Esophagus muscularis mucosa (tissue), 4 donors: ENCODE results near the gene TBC1D22A. TPM values are rescaled to one million over a fixed set of nuclear protein-coding genes. Genes with fewer than 3 reads are reported as not detected.

Source experiments
- DNase-seq: peaks from one replicate; pipeline ENCODE4 v3.0.0-alpha.2; 2017; ENCODE audit errors: extremely low spot score
- H3K27ac ChIP-seq, 4 donors: fragments of 200-600 bp; sonication (generic); replicated peaks in 1 of 4; 1 replicate in 3 of 4; 2 replicates in 1 of 4; pipeline ENCODE4 v1.5.1; 2016 to 2019; ENCODE audit warnings: mild to moderate bottlenecking in 1 of 4
- H3K27me3 ChIP-seq, 4 donors: fragments of 200-600 bp; sonication (generic); one replicate each; pipeline versions ENCODE4 v1.5.1 to v1.6.0; 2016 to 2019
- H3K36me3 ChIP-seq, 4 donors: fragments of 200-600 bp; sonication (generic); one replicate each; pipeline ENCODE4 v1.5.1; 2016 to 2019
- H3K4me1 ChIP-seq, 4 donors: fragments of 200-600 bp; sonication (generic); one replicate each; pipeline ENCODE4 v1.5.1; 2016 to 2019
- H3K4me3 ChIP-seq, 4 donors: fragments of 200-600 bp; sonication (generic); 1 replicate in 2 of 4; 2 replicates in 2 of 4; pipeline ENCODE4 v1.5.1; 2016 to 2019; ENCODE audit warnings: mild to moderate bottlenecking in 4 of 4, moderate library complexity in 1 of 4
- H3K9me3 ChIP-seq, 4 donors: fragments of 200-600 bp; sonication (generic); 1 replicate in 3 of 4; 2 replicates in 1 of 4; pipeline ENCODE4 v1.5.1; 2016 to 2019
- CTCF ChIP-seq, 3 experiments: fragments of 200-600 bp in 2 of 3; fragments of 450-650 bp in 1 of 3; sonication (generic) in 2 of 3; IDR thresholded peaks; one replicate each; pipeline ENCODE4 v1.5.1; 2017 to 2019; ENCODE audit warnings: antibody characterized with exemption in 3 of 3, mild to moderate bottlenecking in 2 of 3, moderate library complexity in 1 of 3
- EP300 ChIP-seq: sonication (generic); formaldehyde crosslinking; IDR thresholded peaks from one replicate; pipeline ENCODE4 v1.6.1; 2017; ENCODE audit warnings: antibody characterized with exemption
- POLR2A ChIP-seq: fragments of 450-650 bp; IDR thresholded peaks from one replicate; pipeline ENCODE4 v1.6.1; 2017; ENCODE audit warnings: antibody characterized with exemption, moderate library complexity, mild to moderate bottlenecking, low read depth
- POLR2AphosphoS5 ChIP-seq, 2 donors: sonication (generic); formaldehyde crosslinking; IDR thresholded peaks; one replicate each; pipeline ENCODE4 v1.6.1; 2017; ENCODE audit warnings: antibody characterized with exemption in 2 of 2
- WGBS: methylation state at CpG from one replicate; pipeline ENCODE4 v1.1.5; 2018; 5-methylcytosine and 5-hydroxymethylcytosine counted together
- intact Hi-C: fragments of 100-400 bp; cut with DNase I; formaldehyde crosslinking; loops from one replicate; pipeline ENCODE4 v1.15.1; 2023
- total RNA-seq, 4 donors: library from RNA; depleted of rRNA; stranded (reverse); fragments of >200 nt; gene quantifications; one replicate each; pipeline versions ENCODE4 v1.1.0 to v1.2.1, GENCODE V29; 2016

TBC1D22A gene
- total RNA-seq = 10 to 100 TPM; 15.2 to 20.7 (median 18.8) TPM

- H3K27me3 ChIP-seq = no peaks in the 10 kb centered on the region
- peak; percentile 100 for TF ChIP-seq POLR2AphosphoS5 (IDR thresholded peaks at IDR 0.05)
- peak; percentile 92 for TF ChIP-seq POLR2A
- TF ChIP-seq CTCF (IDR thresholded peaks at IDR 0.05) = peak in 1 of 3 experiments; percentile 21
- no peak for TF ChIP-seq EP300
- 0% methylated on average over 26 of the region's 66 CpGs for WGBS
- peak; percentile 97 for DNase-seq
- peak within 1 kb of the TSS; percentile 82 to 95 (median 87) for H3K4me3 ChIP-seq
- H3K27ac ChIP-seq = peak within 1 kb of the TSS; percentile 91 to 99 (median 94)
- peaks cover 0 to 3% (median 0%) of the 10 kb centered on the region in 4 donors for H3K36me3 ChIP-seq
- intact Hi-C loops = no loop called here
- H3K9me3 ChIP-seq = no peaks in the 10 kb centered on the region
- peaks cover 29 to 63% (median 55%) of the 10 kb centered on the region in 4 donors for H3K4me1 ChIP-seq
Observed at GRCh38 chr22:46762238-46763050, at the start of gene TBC1D22A. Gene TBC1D22A, plus strand, starts transcription at chr22:46762650. Its CDS starts 137 bp downstream, at chr22:46762787.

- DNase-seq = no peak
- H3K9me3 ChIP-seq = no peaks in the 10 kb centered on the region
- peaks cover 10 to 14% (median 11%) of the 10 kb centered on the region in 4 donors for H3K4me1 ChIP-seq
- intact Hi-C loops = no loop called here
- 56% methylated on average over 4 of the region's 4 CpGs for WGBS
- H3K27ac ChIP-seq = peak overlapping the region in 1 of 4 donors; percentile 7
- H3K4me3 ChIP-seq = no peak overlapping the region
- TF ChIP-seq POLR2AphosphoS5 (IDR thresholded peaks at IDR 0.05) (no peak), POLR2A (no peak), EP300 (no peak), CTCF (IDR thresholded peaks at IDR 0.05) (no peak)
- no peaks in the 10 kb centered on the region for H3K27me3 ChIP-seq
- peaks cover 34 to 75% (median 64%) of the 10 kb centered on the region in 4 donors for H3K36me3 ChIP-seq
Observed at GRCh38 chr22:46714550-46714949, 47.9 kb upstream of the TBC1D22A start.

- Histone ChIP-seq H3K27me3 (no peaks in the 10 kb centered on the region), H3K4me1 (peaks cover 0 to 3% (median under 1%) of the 10 kb centered on the region in 4 donors), H3K36me3 (peaks cover 20 to 71% (median 60%) of the 10 kb centered on the region in 4 donors), H3K27ac (no peak overlapping the region), H3K4me3 (no peak overlapping the region), H3K9me3 (no peaks in the 10 kb centered on the region)
- no peak for DNase-seq
- no peak for TF ChIP-seq POLR2A
- no peak for TF ChIP-seq EP300
- TF ChIP-seq POLR2AphosphoS5 (IDR thresholded peaks at IDR 0.05) = no peak
- TF ChIP-seq CTCF (IDR thresholded peaks at IDR 0.05) = no peak
- WGBS = 89% methylated on average over 8 of the region's 11 CpGs
- intact Hi-C loops = no loop called here
Observed at GRCh38 chr22:46719921-46720320, 42.5 kb upstream of the TBC1D22A start.

GRCh38 chr22:46721501-46722085 lies 40.9 kb upstream of the TBC1D22A start:
- H3K27me3 ChIP-seq = no peaks in the 10 kb centered on the region
- peaks cover 20 to 73% (median 60%) of the 10 kb centered on the region in 4 donors for H3K36me3 ChIP-seq
- TF ChIP-seq POLR2A (no peak), EP300 (no peak), CTCF (IDR thresholded peaks at IDR 0.05) (no peak), POLR2AphosphoS5 (IDR thresholded peaks at IDR 0.05) (no peak)
- H3K4me3 ChIP-seq = no peak overlapping the region
- H3K9me3 ChIP-seq = no peaks in the 10 kb centered on the region
- H3K27ac ChIP-seq = no peak overlapping the region
- 89% methylated on average over 16 of the region's 16 CpGs for WGBS
- peaks cover 0 to 19% (median 8%) of the 10 kb centered on the region in 4 donors for H3K4me1 ChIP-seq
- DNase-seq = no peak
- intact Hi-C loops = no loop called here
